GM19238 (cell line): ENCODE measurements around the gene FIG4.
"Not testable (repeated sequence)": the region's sequence is repeated elsewhere in the genome, so short reads cannot be mapped to it uniquely, and the experiment has no call there.

Source experiments
- DNase-seq: peaks from one replicate; pipeline ENCODE4 v3.0.0; 2011; ENCODE audit warnings: low spot score; ENCODE audit not compliant: insufficient read length

FIG4 gene

DNA sequence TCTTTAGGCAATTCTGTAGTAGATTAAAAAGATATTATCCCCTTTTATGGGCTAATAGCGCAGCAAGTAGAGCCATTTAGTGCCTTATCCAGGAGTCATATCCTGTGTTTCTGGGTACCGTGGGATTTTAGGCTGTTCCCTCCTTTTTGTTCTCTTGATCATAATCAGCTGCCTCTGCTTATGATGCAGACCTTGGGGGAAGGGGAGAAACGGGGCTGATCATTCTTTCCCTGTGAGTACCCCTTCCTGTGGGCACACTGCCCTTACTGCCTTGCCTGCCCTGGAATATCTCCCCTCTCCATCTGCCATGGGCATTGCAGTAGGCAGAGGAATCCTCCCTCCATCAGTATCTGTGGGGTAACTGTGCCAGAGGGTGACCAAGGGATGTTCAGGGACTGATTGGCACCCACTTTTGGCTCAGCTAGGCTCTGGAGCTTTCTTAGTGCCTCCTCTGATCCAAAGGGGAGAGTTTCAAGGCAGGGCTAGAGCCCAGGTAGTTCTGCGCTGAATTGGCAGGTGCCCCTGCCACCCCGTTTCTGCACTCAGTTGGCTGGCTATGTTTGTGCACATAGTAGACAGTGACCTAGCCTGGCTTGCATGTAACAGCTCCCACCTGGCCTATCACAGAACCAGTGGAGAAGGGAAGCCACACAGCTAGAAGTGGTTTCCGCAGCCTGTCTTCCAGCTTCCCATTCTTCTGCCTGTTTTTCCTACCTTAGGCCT, 103.3 kb downstream of the FIG4 start:
- no peak for DNase-seq

DNA sequence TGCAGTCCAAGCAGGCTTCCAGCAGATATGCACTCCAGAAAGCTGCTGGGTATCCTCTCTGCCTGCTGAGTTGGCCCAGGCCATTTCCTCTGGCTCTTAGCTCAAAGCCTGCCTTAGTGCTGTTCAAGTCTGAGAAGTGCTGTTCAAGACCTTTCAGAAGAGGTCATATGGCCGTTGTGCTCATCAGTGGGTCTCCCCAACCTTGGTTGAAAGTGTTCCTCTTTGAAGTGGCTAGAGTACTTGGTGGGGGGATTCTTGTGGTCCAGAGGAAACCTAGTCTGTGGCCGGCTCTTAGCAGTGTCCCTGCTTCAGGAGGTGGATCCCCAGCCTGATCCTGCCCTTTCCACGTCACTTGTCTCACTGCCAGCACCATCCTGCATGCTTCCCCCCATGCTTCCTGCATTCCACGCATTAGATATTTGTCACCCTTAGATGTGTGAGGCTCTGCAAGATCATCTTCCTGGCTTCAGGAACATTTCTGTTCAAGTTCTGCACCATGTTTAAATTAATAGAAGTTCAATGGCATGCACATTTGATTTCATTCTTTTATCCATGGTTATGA, 105.0 kb downstream of the FIG4 start:
- no peak for DNase-seq

DNA sequence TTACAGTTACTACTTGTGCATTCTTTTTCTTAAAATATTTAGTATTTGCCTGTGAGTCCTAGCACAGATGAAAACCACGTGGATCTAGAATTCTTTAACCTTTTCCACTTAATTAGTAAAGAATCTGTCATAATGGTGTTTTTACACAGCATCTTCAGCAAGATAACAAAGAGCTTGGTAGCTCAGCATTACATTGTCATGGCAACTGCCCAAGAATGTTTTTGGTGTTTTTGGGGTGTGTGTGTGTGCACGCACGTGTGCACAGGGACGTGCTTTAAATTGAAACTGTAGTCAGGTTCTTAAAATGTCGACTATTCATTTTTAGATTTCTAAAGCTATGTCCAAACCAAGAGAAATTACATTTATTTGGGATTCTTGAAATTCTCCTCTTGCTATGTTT, 108.0 kb downstream of the FIG4 start:
- DNase-seq, result no peak

DNA sequence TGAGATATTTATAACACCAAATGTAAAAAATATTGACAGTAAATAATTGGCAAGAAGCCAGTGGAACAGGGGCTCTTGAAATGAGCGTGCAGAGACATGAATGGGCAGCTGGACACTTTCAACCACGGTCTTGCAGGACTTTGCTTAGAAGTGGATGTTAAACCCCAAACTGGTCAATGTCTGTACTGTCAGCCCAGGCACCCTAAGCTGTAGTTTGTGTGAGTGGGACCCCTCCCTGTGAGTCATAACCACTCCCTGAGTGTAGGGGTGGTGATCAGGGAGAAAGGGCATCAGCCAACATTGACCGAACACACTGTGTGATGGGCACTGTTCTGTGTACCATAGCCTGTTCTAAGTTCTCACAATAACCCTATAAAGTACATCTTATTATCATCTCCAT, 108.6 kb downstream of the FIG4 start:
- no peak for DNase-seq

DNA sequence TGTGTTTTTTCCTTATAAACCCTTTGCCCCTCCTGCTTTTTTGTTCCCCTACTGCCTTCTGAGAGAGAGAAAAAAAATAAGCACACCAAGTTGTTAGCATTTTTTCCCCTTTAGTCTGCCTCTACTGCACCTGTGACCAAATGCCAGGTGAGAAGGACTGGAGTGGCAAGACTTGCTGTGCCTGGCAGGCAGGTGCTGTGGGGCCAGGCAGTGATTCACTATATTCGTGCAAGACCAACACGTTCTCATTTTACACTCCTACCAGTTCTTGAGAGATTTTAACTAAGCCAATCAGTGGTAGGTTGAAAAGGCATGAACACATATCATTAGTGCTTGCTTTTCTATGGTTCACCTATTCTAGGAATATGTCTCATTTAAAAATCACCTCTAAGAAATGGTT, 109.7 kb downstream of the FIG4 start:
- no peak for DNase-seq

DNA sequence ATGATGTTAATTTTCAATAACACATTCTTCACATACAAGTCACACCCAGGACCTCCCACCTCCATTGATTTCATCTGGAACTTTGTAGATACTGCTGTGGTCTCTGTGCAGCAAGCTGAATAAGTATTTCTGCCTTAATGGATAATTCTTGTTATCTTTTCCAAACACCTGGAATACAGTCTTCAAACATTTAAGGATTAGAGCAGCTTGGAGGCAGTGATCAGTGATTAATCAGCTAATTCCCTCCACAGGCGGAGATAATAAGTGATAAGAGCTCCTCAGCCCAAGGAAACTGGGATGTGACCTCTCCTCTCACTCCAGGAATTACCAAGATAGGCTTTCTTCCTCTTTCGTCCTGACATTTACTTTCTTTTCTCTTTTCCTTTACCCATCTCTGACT, 110.7 kb downstream of the FIG4 start:
- DNase-seq, result no peak

DNA sequence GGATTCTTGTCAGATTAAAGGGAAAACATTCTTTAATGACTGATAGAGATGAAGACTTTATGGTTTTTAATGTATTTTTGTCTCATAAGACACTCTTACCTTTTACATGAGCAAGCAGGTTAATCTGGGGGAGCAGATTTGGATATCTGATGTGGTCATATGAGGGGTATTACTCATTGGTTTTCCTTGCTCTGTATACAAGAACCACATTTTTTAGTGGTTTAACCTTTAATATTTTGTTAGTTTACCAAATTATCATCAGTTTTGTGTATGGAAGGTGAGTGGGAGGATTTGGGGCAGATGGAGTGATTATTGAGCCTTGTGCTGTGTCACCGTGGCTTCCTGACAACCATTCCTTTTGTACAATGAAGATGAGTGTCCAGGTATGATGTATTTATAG, 112.9 kb downstream of the FIG4 start:
- DNase-seq, result no peak

DNA sequence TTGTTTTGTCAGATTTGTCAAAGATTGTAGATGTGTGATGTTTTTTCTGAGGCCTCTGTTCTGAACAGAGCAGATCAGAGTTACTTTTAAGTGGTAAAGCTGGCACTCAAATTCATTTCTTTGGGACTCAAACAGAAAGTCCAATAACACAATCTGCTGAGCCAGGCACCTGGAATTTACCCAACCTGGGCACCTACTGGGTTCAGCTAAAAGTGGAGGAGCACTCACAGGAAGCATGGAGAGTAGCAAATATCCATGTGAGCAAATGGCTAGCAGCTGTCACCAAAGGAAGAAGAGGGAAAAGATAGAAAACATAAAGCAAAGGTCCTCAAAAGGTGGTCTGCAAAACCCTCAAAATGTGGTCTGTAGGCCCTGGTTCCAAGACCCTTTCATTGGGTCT, 116.8 kb downstream of the FIG4 start:
- DNase-seq, result no peak

DNA sequence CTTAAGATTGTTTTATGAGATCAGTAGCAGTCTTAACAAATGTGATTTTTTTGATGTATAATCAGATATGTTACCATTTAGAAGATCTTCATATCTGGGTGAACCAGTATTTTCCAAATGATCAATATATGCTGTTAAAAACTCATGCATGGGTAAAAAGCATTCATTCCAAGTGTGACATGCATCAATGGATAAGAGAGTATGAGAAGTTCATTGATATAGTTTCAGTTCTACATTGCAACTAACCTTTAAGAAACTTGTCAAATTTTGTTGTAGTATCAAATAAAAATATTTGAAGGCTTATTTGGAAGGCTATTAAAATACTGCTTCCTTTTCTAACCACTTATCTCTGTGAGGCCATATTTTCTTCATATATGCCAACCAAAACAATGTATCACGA, 117.7 kb downstream of the FIG4 start:
- DNase-seq, result no peak

DNA sequence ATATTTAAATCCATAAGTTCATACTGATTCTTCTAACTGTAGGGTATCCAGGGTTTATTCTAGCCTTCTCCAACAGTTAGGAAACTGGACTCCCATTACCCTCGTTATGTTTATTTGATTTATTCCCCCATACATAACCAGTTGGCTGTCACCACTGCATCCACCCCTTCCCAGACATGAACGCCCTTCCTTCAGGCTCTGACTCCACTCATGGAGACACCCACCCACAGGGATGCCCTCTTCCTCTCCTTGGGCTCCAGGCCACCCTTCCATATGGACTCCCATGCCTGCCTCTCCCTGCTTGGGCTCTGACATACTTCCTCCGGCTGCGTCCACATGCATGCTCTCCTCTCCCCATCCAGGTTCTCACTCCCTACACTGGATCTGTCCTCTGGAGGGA, 124.0 kb downstream of the FIG4 start:
- no peak for DNase-seq

DNA sequence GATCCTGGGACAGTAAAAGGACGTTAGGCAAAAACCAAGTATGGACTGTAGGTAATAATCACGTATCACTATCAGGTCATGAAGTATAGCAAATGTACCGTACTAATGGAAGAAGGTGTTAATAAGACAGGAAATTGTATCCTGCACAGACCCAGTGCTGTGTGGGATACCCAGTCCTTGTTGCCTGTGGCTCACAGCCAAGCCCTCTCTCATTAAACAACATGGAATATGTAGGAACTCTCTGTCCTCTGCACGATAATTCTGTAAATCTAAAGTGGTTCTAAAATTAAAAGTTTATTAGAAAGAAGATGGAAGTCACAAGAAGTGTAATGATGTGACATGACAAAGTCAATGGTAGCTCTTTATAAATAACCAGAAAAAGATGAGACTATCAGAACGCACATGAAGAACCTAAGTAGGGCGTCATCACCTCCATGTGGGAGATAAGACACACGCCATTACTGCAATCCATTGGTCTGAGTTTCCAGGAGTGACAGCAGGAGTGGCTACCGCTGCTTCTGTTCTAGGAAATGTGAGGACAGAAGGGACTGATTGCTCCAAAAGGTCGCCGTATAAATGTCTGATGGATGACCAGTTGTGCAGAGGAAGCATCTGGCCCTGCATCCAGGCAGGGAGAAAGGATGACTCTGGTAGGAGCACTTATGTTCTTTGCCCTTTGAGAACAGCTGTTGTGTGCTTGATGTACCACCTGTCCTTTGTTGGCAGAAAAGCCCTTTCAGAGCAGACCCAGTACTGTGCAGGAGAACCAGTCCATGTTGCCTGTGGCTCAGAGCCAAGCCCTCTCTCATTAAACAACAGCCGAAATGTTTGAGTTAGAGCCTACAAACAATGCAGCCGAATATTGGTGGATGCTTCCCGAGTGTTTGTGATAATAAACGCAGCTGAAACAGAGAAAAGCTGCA, 125.6 kb downstream of the FIG4 start:
- no peak for DNase-seq

DNA sequence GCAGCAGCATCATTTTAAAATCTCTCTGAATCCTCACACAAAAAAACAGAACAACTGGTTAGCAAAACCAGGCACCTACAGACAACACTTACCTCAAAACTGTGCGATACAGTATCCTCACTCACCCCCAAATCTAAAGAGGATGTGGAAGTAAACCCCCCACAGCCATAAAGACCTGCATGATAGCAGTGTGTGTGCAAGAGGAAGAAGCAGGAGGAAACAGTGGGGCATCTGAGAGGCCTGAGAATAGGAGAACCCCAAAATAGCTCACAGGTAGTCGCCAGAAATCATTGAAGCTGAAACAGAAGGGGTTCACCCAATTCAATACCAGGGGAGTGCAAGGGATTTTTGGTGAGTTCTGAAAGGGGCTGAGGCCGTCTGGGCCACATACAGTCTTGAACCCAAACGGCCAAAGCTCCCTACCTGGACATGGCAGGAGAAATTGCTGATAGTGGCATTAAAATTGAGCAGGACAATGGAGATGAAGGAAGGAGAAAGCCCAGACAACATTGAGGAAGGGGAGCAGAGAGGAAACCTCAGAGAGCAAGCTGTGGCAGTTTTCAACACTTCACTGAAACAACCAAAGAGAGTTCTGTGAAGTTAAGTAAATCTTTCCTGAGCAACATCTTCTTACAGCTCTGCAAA, 129.7 kb downstream of the FIG4 start:
- DNase-seq, result peak; percentile 16

DNA sequence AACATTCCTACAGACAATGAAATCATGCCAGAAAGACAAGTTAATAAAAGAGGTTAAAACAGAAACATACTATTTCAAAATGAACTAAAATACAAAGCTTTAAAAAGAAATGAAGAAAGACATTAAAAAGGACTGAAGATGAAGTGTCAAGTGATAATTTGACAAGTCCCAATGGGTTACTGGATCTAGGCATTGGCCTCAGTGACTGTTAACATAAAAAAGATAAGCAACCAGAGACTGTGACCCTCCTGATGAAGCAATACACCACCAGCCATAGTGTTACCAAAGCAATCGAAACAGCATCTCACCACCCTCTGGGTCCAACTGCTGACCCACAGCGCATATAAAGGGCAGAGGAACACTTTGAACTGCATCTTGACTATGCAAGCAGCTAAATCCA, 130.3 kb downstream of the FIG4 start:
- DNase-seq, result no peak

DNA sequence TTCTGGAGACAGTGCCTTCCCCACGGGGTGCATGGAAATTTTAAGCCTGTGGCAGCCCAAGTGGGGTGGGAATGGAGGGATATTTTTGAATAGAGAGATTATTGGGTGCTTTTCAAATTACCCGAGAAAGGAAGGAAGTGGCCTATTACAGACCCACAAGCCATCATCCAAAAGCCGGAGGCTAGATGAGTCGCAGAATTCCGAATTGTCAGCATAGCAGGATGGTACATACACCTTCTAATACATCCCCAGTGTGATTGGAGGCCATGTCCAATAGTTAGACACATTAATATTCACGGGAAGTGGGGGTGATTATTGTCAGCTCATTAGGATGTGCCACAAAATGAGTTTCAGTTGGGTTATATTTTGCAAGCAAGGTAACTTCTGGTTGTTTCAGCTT, 133.0 kb downstream of the FIG4 start:
- no peak for DNase-seq

DNA sequence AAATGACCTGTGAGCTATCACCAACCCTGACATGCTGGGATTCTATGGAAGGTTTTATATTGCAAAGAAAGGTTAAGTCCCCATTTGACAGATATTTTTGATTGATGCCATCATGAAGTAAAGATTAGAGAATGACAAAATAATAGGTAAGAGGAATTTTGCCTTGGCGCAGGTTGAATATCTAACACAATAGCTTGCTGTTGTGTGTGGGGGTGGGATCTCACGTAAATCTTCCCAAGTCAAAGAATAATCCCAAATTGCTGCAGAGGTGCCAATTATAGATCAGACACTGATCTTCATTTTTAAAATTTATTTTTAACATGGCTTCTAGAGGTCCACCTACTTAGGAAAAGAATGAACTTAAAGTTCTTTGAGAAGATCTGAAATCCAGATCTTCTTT, 135.5 kb downstream of the FIG4 start:
- no peak for DNase-seq

DNA sequence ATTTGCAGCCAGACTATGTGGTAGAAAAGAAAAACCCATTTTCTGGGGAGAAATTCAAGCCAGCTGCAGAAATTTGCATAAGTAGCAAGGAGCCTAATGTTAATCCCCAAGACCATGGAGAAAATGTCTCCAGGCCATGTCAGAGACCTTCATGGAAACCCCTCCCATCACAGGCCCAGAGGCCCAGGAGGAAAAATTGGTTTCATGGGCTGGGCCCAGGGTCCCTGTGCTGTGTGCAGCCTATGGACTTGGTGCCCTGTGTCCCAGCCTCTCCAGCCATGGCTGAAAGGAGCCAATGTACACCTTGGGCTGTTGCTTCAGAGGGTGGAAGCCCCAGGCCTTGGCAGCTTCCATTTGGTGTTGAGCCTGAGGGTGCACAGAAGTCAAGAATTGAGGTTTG, 140.3 kb downstream of the FIG4 start:
- not testable (repeated sequence) for DNase-seq

DNA sequence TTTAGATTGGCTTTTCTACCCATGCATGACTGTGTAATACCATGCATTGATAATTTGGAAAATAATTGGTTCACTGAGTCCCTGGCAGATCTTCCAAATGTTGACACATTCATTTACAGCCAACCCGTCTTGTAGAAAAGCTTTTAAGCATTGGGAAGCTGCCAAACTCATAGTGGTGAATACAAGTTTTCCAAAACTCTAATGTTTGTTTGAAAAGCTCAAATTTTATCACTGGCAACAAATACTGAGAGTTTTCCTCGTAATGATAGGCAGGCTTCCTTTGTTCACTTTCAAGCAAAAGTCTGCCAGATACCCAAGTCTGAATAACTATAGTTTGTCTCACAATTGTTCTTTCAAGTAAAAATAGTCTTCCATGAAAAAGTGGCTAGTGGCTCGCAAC, 143.0 kb downstream of the FIG4 start:
- no peak for DNase-seq

DNA sequence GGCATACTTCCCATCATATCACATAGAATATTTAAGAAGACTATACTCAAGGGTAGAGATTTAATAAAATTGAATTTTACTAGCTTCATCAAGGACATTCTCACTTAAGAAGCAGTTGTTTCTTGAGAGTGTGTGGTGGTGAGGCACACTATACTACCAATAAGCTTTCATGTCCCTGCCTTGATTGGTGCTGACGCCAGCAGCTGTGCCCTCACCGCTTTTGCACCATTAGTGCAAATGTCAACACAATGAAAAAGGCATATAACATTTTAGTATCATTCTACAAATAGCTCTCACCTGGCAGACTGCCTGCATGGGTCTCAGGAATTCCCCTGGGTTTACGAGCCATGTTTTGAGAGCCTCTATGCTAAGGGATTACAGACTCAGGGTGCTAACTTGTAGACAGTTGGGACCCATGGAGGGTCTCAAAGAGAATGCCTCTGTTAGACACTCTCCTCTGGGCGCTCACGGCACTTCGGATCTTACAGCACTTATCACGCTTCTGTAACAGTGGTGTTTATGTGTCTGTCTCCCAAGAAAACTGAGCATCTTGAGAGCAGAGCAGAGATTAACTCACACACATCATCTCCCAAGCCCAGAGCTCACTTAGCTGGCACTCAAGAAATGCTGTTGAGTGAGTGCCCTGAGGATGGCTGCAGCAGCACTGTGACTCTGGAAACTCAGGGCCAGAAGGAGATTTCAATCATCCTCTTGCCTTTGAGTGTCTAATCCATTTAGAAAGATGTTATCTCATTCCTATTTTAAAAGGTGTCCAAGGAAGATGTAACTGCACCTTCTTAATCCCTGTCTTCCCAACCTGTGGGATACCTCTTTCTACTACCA, 143.7 kb downstream of the FIG4 start:
- no peak for DNase-seq

DNA sequence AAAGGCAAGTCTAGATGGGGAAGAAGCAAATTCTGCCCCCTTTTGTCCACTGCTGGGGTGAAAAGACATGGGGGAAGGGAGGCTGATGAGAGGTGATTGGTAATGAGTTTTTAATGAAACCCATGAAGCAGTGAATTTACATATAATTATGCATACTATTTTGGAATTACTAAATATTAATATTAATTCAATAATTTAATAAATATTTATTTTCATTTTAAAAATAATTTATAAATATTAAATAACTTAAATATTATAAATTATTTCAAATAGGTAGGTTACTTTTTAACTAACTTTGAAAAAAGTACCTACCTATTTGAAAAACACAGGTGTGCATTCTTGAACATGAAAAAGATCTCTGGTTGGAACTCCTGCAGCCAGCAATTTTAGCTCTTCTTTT, 148.9 kb downstream of the FIG4 start:
- DNase-seq, result no peak

DNA sequence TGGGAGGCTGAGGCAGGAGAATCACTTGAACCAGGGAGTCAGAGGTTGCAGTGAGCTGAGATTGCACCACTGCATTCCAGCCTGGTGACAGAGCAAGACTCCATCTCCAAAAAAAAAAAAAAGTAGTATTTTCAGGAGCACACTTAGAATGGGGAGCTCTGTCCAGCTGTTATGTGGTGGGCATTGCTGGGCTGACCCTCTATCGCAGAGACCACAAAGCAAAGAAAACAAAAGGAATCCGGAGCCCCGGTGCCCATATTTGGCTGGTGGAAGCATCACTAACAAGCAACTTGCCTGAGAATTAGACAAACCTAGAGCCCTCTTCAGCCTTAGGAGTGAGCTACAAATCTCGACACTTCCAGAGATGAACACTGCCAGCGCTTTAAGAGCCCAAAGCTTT, 149.7 kb downstream of the FIG4 start:
- DNase-seq, result no peak

DNA sequence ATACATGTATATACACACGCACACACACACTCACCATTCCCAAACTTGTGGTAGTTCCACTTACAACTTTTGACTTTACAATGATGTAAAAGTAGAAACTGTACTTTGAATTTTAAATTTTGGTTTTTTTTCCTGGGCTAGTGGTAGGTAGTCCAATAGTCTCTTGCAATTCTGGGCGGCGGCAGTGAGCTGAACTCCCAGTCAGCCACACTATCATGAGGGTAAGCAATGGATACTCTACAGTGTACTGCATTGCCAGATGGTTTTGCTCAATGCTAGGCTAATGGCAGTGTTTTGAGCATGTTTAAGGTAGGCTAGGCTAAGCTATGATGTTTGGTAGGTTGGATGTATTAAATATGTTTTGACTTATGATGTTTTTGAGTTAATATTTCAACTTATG, 150.8 kb downstream of the FIG4 start:
- DNase-seq, result no peak
